Naive thymus-derived CD4-positive, alpha-beta T cell (primary cell): ENCODE measurements around the gene PDE4D. TPM values are rescaled to one million over a fixed set of nuclear protein-coding genes. Genes with fewer than 3 reads are reported as not detected.

Experiments used
- ATAC-seq: fragments of 150-1000 bp; cut with Tn5 transposase; 2 replicates; pipeline ENCODE4 v1.10.0; 2021; ENCODE audit warnings: mild to moderate bottlenecking, moderate library complexity
- CTCF ChIA-PET: fragments of 350-600 bp; sonication (Branson Sonifier 250); formaldehyde crosslinking; loops from one replicate; lab custom pipeline; 2021; ENCODE audit warnings: antibody characterized with exemption; lab: Charles Lee
- POLR2A ChIA-PET: fragments of 350-600 bp; sonication (Branson Sonifier 250); formaldehyde crosslinking; loops from one replicate; lab custom pipeline; 2021; ENCODE audit warnings: antibody characterized with exemption, inconsistent platforms; lab: Charles Lee
- DNase-seq, 9 donors: peaks; one replicate each; pipeline versions ENCODE4 v3.0.0 to v3.0.0-alpha.2; 2020 to 2022; ENCODE audit warnings: mixed read lengths in 1 of 9
- H3K27ac ChIP-seq: one replicate; pipeline ENCODE4 v1.7.0; 2013; ENCODE audit warnings: mild to moderate bottlenecking, low read depth, low read length, moderate library complexity
- H3K27me3 ChIP-seq, 2 donors: one replicate each; pipeline ENCODE4 v1.7.0; 2013; ENCODE audit warnings: low read length in 2 of 2, mild to moderate bottlenecking in 2 of 2, moderate library complexity in 2 of 2; ENCODE audit not compliant: control insufficient read depth in 2 of 2, insufficient read depth in 2 of 2
- H3K36me3 ChIP-seq, 3 experiments: 1 replicate in 2 of 3; 2 replicates in 1 of 3; pipeline ENCODE4 v1.7.0; 2013; ENCODE audit warnings: low read length in 3 of 3, mild to moderate bottlenecking in 3 of 3, moderate library complexity in 1 of 3; ENCODE audit not compliant: insufficient read depth in 3 of 3, control insufficient read depth in 2 of 3
- H3K4me1 ChIP-seq, 2 donors: one replicate each; pipeline ENCODE4 v1.7.0; 2013; ENCODE audit warnings: low read length in 2 of 2, mild to moderate bottlenecking in 2 of 2, moderate library complexity in 1 of 2; ENCODE audit not compliant: control insufficient read depth in 2 of 2, insufficient read depth in 2 of 2
- H3K4me3 ChIP-seq: 2 replicates; pipeline ENCODE4 v1.7.0; 2013; ENCODE audit warnings: mild to moderate bottlenecking, low read length
- H3K9me3 ChIP-seq, 3 experiments: 1 replicate in 2 of 3; 2 replicates in 1 of 3; pipeline ENCODE4 v1.7.0; 2013; ENCODE audit warnings: low read length in 3 of 3; ENCODE audit not compliant: control insufficient read depth in 2 of 3
- H3K27ac Mint-ChIP-seq, 9 donors: one replicate each; pipeline ENCODE4 v1.8.0; 2020 to 2022; ENCODE audit warnings: mixed read lengths in 9 of 9, mild to moderate bottlenecking in 8 of 9, moderate library complexity in 5 of 9, inconsistent platforms in 2 of 9
- H3K27me3 Mint-ChIP-seq, 5 donors: one replicate each; pipeline ENCODE4 v1.8.0; 2021 to 2022; ENCODE audit warnings: mixed read lengths in 5 of 5, mild to moderate bottlenecking in 1 of 5
- H3K36me3 Mint-ChIP-seq, 5 donors: one replicate each; pipeline ENCODE4 v1.8.0; 2020 to 2022; ENCODE audit warnings: mixed read lengths in 5 of 5, mild to moderate bottlenecking in 3 of 5, inconsistent platforms in 1 of 5
- H3K4me1 Mint-ChIP-seq, 7 donors: one replicate each; pipeline ENCODE4 v1.8.0; 2020 to 2022; ENCODE audit warnings: mixed read lengths in 7 of 7, mild to moderate bottlenecking in 3 of 7, inconsistent platforms in 1 of 7
- H3K4me3 Mint-ChIP-seq, 10 donors: one replicate each; pipeline ENCODE4 v1.8.0; 2020 to 2022; ENCODE audit warnings: mild to moderate bottlenecking in 10 of 10, mixed read lengths in 10 of 10, moderate library complexity in 6 of 10, inconsistent platforms in 2 of 10
- H3K9me3 Mint-ChIP-seq, 11 donors: one replicate each; pipeline ENCODE4 v1.8.0; 2020 to 2022; ENCODE audit warnings: mixed read lengths in 11 of 11, mild to moderate bottlenecking in 4 of 11, inconsistent platforms in 1 of 11, moderate library complexity in 1 of 11
- intact Hi-C, 2 donors: fragments of 100-400 bp; cut with micrococcal nuclease; formaldehyde crosslinking; loops; one replicate each; pipeline ENCODE4 v1.15.1; 2023
- polyA plus RNA-seq, 2 donors: library from polyadenylated mRNA; unstranded; fragments of 300-500 nt; fragmentation: Illumina TruSeq; gene quantifications; one replicate each; pipeline ENCODE4 v1.2.3, GENCODE V29; 2021
- total RNA-seq, 6 experiments: library from RNA in 5 of 6; stranded (reverse) in 5 of 6; gene quantifications; 1 replicate in 5 of 6; 2 replicates in 1 of 6; pipeline ENCODE4 v1.2.3 and lab custom pipeline; 2021 to 2026

PDE4D gene
- total and polyA plus RNA-seq, 7 experiments from 2014 or later: 4.9 to 102 (median 38.8) TPM

DNA sequence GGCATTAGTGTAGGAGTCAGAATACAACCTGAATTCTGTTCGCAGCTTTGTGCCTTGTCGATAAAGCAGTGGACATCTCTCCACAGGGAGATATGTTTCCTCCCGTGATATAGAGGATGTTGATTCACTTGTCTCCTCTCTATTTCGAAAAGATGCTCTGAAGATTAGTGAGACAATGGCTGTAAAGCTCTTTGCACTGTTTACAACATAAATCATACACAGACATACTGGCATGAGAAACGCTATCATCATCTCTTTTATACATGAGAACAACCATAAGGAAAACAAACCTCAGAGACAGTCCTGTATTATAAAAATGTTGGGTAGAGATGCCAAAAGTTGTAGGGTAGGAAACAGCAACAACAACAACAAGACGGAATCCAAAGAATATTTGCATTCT is 803.2 kb downstream of the PDE4D start:
- peaks cover 0 to 3% of the 10 kb centered on the region in 2 donors for H3K27me3 ChIP-seq
- intact Hi-C loops: no loop called here
- H3K4me1 ChIP-seq: peaks cover 0 to 5% of the 10 kb centered on the region in 2 donors
- no peak overlapping the region for H3K4me3 Mint-ChIP-seq
- CTCF ChIA-PET: no interaction called here
- no peak overlapping the region for H3K4me3 ChIP-seq
- no peak for DNase-seq
- peaks cover 0 to 28% (median 0%) of the 10 kb centered on the region in 5 donors for H3K27me3 Mint-ChIP-seq
- POLR2A ChIA-PET: no interaction called here
- no peaks in the 10 kb centered on the region for H3K9me3 ChIP-seq
- no peak overlapping the region for H3K27ac ChIP-seq
- no peak overlapping the region for H3K27ac Mint-ChIP-seq
- H3K36me3 ChIP-seq: no peaks in the 10 kb centered on the region
- H3K4me1 Mint-ChIP-seq: peaks cover 6 to 49% (median 14%) of the 10 kb centered on the region in 7 donors
- peaks cover 0 to 16% (median 0%) of the 10 kb centered on the region in 5 donors for H3K36me3 Mint-ChIP-seq
- ATAC-seq: no peak
- no peaks in the 10 kb centered on the region for H3K9me3 Mint-ChIP-seq

DNA sequence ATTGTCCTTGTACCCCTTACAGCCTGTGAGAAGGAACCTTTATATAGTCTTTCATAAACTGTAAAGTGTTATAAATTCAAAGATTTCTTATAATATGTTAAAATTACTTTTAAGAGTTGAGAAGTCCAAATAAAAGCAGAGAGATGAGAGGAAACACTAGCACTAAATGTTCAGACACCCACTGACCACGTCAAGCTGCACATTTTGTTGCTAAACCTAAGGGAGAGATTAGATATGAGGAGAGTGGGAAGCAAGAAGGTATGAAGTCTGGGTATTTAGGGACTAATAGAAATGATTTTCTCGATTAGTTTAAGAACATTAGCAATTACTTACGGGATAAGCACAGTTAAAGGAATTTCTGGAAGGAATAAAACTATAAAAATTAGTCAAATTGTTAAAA is 803.8 kb downstream of the PDE4D start:
- no peaks in the 10 kb centered on the region for H3K9me3 ChIP-seq
- intact Hi-C loops: loop anchor here in 1 of 2 donors (5.0 kb wide), 3 partner anchors 38 to 202 kb away; no protein-coding TSS in a partner anchor
- ATAC-seq (no peak), DNase-seq (no peak)
- POLR2A ChIA-PET: no interaction called here
- peaks cover 0 to 3% of the 10 kb centered on the region in 2 donors for H3K27me3 ChIP-seq
- H3K4me1 ChIP-seq: peaks cover 0 to 5% of the 10 kb centered on the region in 2 donors
- H3K27me3 Mint-ChIP-seq: peaks cover 0 to 28% (median 0%) of the 10 kb centered on the region in 5 donors
- CTCF ChIA-PET: no interaction called here
- no peaks in the 10 kb centered on the region for H3K9me3 Mint-ChIP-seq
- H3K4me3 ChIP-seq: no peak overlapping the region
- peaks cover 6 to 47% (median 14%) of the 10 kb centered on the region in 7 donors for H3K4me1 Mint-ChIP-seq
- H3K27ac Mint-ChIP-seq: no peak overlapping the region
- H3K36me3 ChIP-seq: no peaks in the 10 kb centered on the region
- no peak overlapping the region for H3K27ac ChIP-seq
- no peak overlapping the region for H3K4me3 Mint-ChIP-seq
- peaks cover 0 to 16% (median 0%) of the 10 kb centered on the region in 5 donors for H3K36me3 Mint-ChIP-seq

DNA sequence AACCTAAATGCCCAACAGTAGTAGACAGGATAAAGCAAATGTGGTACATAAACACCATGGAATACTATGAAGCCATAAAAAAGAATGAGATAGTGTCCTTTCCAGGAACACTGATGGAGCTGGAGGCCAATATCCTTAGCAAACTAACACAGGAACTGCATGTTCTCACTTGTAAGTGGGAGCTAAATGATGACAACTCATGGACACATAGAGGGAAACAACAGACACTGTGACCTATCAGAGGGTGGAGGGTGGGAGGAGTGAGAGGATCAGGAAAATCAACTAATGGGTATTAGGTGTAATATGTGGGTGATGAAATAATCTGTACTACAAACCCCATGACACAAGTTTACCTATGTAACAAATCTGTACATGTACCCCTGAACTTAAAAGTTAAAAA is 805.0 kb downstream of the PDE4D start:
- H3K27me3 Mint-ChIP-seq: peaks cover 0 to 30% (median 0%) of the 10 kb centered on the region in 5 donors

DNA sequence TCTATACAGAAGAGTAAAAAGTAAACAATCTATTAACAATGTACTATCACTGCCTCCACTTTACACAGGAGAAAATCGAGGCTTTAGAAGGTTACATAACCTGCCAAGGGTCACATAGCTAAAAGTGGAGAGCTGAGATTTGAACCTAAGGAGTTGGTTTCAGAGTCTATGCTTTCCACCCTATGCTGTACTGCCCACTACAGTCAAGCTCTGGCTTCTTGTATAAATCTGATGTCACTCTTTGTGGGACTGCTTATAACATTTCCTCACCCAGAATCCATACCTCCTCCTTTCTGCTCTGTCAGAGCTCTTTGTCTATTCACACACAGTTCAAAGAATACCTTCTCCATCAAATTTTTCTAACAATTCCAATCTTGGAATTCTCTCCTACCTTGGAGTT is 807.5 kb downstream of the PDE4D start:
- POLR2A ChIA-PET: no interaction called here
- Mint-ChIP-seq H3K4me3 (no peak overlapping the region), H3K4me1 (peaks cover 0 to 17% (median 0%) of the 10 kb centered on the region in 7 donors), H3K36me3 (peaks cover 0 to 6% (median 0%) of the 10 kb centered on the region in 5 donors), H3K27me3 (peaks cover 0 to 33% (median 0%) of the 10 kb centered on the region in 5 donors), H3K27ac (peak overlapping the region in 2 of 9 donors; percentile 0 to 27), H3K9me3 (no peaks in the 10 kb centered on the region)
- ATAC-seq (no peak), DNase-seq (peak in 1 of 9 donors; percentile 17)
- Histone ChIP-seq H3K27me3 (peaks cover 0 to 3% of the 10 kb centered on the region in 2 donors), H3K4me3 (no peak overlapping the region), H3K27ac (no peak overlapping the region), H3K9me3 (no peaks in the 10 kb centered on the region), H3K4me1 (no peaks in the 10 kb centered on the region), H3K36me3 (no peaks in the 10 kb centered on the region)
- CTCF ChIA-PET: no interaction called here
- intact Hi-C loops: loop anchor here in 1 of 2 donors (5.0 kb wide), 3 partner anchors 41 to 199 kb away; no protein-coding TSS in a partner anchor

More for the DNA sequence above, 805.0 kb downstream of the PDE4D start:
- H3K4me3 Mint-ChIP-seq: no peak overlapping the region
- DNase-seq: no peak
- no peak overlapping the region for H3K4me3 ChIP-seq
- no peak overlapping the region for H3K27ac ChIP-seq
- peaks cover 3 to 36% (median 11%) of the 10 kb centered on the region in 7 donors for H3K4me1 Mint-ChIP-seq
- H3K9me3 Mint-ChIP-seq: no peaks in the 10 kb centered on the region
- H3K9me3 ChIP-seq: no peaks in the 10 kb centered on the region
- H3K36me3 Mint-ChIP-seq: peaks cover 0 to 10% (median 0%) of the 10 kb centered on the region in 5 donors
- no peak overlapping the region for H3K27ac Mint-ChIP-seq
- ChIA-PET POLR2A (no interaction called here), CTCF (no interaction called here)
- H3K4me1 ChIP-seq: peaks cover 0 to 3% of the 10 kb centered on the region in 2 donors
- intact Hi-C loops: loop anchor here in 1 of 2 donors (5.0 kb wide), 3 partner anchors 39 to 201 kb away; no protein-coding TSS in a partner anchor
- H3K36me3 ChIP-seq: no peaks in the 10 kb centered on the region
- H3K27me3 ChIP-seq: peaks cover 0 to 3% of the 10 kb centered on the region in 2 donors
- ATAC-seq: no peak

DNA sequence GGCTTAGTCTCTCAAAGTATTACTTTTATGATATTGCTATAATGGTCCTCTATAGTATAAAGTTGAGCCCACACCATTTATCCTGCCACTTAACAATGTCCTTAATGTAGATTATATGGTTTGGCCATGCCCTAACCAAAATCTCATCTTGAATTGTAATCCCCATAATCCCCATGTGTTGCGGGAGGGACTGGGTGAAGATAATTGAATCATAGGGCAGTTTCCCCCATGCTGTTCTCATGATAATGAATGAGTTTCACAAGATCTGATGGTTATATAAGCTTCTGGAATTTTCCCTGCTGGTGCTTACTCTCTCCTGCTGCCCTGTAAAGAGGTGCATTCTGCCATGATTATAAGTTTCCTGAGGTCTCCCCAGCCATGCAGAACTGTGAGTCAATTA is 811.8 kb downstream of the PDE4D start:
- Mint-ChIP-seq H3K4me3 (no peak overlapping the region), H3K9me3 (peaks cover 0 to 3% (median 0%) of the 10 kb centered on the region in 11 donors), H3K27me3 (peaks cover 0 to 24% (median 7%) of the 10 kb centered on the region in 5 donors), H3K36me3 (peaks cover 0 to 3% (median 0%) of the 10 kb centered on the region in 5 donors), H3K4me1 (peaks cover 0 to 14% (median 0%) of the 10 kb centered on the region in 7 donors), H3K27ac (no peak overlapping the region)
- ATAC-seq (no peak), DNase-seq (no peak)
- CTCF ChIA-PET: no interaction called here
- no peaks in the 10 kb centered on the region for H3K9me3 ChIP-seq
- no peaks in the 10 kb centered on the region for H3K36me3 ChIP-seq
- intact Hi-C loops: no loop called here
- H3K27me3 ChIP-seq: peaks cover 0 to 3% of the 10 kb centered on the region in 2 donors
- POLR2A ChIA-PET: no interaction called here
- no peak overlapping the region for H3K4me3 ChIP-seq
- H3K4me1 ChIP-seq: no peaks in the 10 kb centered on the region
- H3K27ac ChIP-seq: no peak overlapping the region

DNA sequence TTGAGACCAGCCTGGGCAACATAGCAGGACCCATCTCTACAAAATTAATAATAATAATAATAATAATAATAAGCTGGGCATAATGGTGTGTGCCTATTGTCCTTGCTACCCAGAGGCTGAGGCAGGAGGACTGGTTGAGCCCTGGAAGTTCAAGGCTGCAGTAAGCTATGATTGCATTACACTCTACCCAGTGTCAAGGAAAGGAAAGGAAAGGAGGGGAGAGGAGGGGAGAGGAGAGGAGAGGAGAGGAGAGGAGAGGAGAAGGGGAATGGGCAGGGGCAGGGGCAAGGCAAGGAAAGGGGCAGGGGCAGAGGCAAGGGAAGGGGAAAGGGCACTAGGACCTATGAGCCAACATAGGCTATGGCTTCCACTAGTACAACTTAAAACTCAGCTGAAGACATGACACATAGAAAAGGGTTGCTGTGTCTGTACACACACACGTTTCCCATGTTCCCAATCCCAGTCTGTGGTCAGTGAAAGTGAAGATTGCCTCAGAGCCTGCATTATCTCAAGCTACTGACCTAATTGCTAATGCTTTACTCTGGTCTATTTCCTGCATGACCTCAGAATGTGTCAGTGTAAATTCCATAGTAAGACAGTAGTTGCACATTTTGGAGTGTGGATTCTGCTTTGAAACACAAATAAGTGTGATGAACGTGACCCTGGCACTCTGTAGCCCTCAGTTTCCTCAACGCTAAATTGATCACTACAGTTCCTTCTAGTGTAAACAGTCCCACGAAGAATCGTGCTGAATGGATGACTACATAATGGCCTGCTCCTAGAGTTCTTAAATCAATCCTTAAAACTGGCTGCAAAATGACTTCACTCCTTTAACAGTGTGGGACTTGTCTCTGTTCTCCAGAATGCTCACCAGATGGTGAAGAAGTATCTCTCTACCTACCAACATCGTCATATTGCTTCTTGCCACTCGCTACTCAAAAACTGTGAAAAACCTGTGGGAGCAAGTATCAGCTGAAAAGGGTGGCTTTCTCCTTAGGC is 813.6 kb downstream of the PDE4D start:
- ChIA-PET POLR2A (no interaction called here), CTCF (interaction anchor here (0.8 kb wide), 1 partner anchor 11 kb away, joined by 3 read pairs; no protein-coding TSS in a partner anchor)
- Histone ChIP-seq H3K27ac (no peak overlapping the region), H3K4me3 (no peak overlapping the region), H3K27me3 (no peaks in the 10 kb centered on the region), H3K36me3 (no peaks in the 10 kb centered on the region), H3K9me3 (no peaks in the 10 kb centered on the region), H3K4me1 (no peaks in the 10 kb centered on the region)
- no peak for ATAC-seq
- peaks cover 0 to 20% (median 6%) of the 10 kb centered on the region in 5 donors for H3K27me3 Mint-ChIP-seq
- H3K4me1 Mint-ChIP-seq: peaks cover 0 to 9% (median 0%) of the 10 kb centered on the region in 7 donors
- no peak overlapping the region for H3K27ac Mint-ChIP-seq
- peaks cover 0 to 4% (median 0%) of the 10 kb centered on the region in 5 donors for H3K36me3 Mint-ChIP-seq
- peaks cover 0 to 3% (median 0%) of the 10 kb centered on the region in 11 donors for H3K9me3 Mint-ChIP-seq
- no peak for DNase-seq
- H3K4me3 Mint-ChIP-seq: no peak overlapping the region
- intact Hi-C loops: no loop called here
